Cardiac septum (tissue), 1 donor: Measurements from ENCODE around the gene HOXA6. TPM values are rescaled to one million over a fixed set of nuclear protein-coding genes. Genes with fewer than 3 reads are reported as not detected.
A peak's percentile ranks its signal among the peaks of the same experiment; 100 is the strongest.

ENCODE experiments used
- DNase-seq: peaks from one replicate; pipeline ENCODE4 v3.0.0-alpha.2; 2020; ENCODE audit warnings: low spot score
- intact Hi-C: fragments of 100-400 bp; cut with DNase I; formaldehyde crosslinking; loops from one replicate; pipeline ENCODE4 v1.14.0; 2022
- total RNA-seq: library from RNA; stranded (reverse); fragmentation: NEBNext Ultra II Directional; extraction: Animal tissue kit (Norgen Biotek cat#: 25700); gene quantifications from one replicate; pipeline ENCODE4 v1.2.1, GENCODE V29; 2021
- donor health status: DM: no; HTN: no; CAD: no.

The HOXA6 gene
- total RNA-seq, 1 donor from 2014 or later, result not detected

DNA sequence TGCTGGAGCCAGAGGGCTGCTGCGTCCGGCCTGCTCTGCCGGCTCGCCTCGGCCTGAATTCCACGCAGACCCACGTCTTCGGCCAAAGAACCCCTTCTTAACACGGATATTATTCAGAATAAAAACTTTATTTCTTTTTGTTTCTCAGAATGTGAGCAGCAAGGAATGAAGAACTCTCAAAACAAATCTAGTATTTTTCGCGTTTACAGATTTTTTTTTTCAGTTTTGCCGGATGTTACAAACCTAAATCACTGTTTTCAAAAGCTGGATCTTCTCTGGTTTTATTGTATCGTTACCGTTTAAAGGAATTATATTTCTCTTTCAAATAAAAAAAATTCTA, 40.7 kb downstream of the HOXA6 start:
- DNase-seq, result no peak
- intact Hi-C loops, result loop anchor here (10.0 kb wide), 1 partner anchor 902 kb away; the partner anchor contains the start of genes CBX3 and HNRNPA2B1

DNA sequence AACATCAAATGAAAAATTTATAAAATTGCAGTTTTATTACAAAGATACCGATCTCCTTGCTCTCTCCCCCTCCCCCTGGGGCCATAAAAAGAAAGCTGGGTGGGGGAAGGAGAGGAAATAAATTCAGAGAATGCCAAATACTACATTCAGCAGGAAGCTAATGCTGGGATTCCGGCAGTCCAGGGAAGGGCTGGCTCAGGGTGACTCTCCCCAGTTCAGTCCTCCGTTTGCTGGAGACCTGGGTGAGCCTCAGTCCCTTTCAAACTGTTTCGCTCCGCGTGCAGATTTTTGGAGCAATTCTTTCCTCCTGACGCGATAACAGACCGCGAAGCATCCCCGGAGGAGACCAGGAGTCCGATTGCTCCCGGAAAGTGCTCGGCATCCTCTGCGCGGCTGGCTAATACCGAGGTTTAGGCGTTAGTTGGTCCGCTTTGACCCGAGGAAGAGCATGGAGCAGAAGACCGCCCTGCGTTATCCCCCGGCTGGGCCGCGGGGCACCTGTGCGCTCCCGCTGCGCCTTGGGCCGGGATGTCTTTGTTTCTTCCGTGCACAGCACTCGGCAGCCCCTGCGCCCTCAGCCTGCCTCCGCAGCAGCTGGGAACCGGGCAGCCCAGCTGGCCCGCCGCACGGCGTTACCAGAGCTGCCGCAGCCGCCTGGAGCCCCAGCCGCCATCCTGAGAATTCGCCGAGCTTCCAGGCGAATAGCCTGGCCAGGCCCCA, 41.2 kb downstream of the HOXA6 start:
- peak; percentile 74 for DNase-seq
- intact Hi-C loops, result loop anchor here (10.0 kb wide), 1 partner anchor 902 kb away; the partner anchor contains the start of genes CBX3 and HNRNPA2B1

DNA sequence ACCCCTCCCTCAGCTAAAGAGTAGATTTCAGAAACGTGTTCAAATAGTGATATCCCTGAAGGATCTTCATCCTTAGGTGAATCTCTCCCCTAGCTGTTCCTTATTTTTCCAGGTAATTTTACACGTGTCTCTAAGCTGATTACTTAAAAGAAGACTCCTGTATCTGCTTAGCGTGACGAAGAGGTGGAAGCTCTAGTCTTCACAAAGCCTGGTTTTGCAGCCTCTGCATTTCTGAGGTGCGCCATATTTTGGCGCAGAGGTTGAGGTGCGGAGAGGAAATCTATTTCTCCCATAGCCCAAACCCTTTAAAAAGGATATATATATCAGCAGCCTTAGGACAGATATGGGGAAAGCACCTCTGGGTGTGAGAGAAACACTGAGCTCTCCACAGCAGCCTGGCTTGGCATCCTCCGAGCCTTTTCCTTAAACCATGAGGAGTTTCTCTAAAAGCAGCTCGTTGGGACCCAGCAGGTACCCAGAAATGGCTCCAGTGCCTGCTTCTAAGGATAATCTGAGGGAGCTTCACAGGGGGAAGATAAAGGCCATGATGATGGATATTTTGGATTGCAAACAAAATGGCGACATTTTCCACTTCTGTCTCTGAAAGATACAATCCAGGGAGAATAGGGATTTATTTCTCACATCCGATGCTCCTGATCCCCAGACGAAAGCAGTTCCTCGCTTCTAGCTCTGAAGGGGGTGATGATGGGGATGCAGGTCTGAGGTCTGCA, 42.1 kb downstream of the HOXA6 start:
- intact Hi-C loops, result loop anchor here (10.0 kb wide), 1 partner anchor 901 kb away; the partner anchor contains the start of genes CBX3 and HNRNPA2B1
- DNase-seq, result no peak

DNA sequence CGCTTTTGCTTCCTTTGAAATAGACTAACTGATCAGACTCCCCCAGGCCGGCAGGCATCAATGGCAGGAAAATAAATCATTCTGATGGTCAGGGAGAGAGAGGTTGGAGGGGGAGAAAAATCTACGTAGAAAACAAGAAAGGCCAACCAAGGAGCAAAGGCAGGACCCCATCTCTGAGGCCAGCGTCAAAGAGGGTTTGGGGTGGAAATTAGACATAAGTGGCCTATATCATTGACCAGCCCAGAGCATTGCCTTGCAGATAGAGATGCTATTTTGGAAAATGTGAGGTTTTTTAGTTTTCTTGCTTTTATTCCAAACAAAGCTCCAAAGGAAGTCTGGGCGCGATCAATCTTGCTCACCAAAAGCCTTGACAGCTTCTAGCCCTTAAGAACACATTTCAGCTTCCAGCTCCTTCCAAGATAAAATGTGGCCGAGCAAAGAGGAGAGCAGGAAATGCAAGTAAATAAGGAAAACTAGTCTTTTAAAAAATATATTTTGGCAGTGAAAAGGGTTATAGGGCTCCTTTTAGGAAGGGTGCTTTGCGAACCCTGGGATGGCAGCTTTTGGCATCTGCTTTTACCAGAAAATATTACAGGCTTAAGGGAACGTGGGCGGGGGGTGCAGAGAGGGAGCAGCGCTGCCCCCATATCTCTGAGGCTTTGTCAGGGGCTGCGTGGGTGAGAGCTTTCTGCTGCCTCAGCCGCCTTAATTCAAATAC, 43.1 kb downstream of the HOXA6 start:
- intact Hi-C loops, result loop anchor here (10.0 kb wide), 1 partner anchor 900 kb away; the partner anchor contains the start of genes CBX3 and HNRNPA2B1
- DNase-seq, result no peak

DNA sequence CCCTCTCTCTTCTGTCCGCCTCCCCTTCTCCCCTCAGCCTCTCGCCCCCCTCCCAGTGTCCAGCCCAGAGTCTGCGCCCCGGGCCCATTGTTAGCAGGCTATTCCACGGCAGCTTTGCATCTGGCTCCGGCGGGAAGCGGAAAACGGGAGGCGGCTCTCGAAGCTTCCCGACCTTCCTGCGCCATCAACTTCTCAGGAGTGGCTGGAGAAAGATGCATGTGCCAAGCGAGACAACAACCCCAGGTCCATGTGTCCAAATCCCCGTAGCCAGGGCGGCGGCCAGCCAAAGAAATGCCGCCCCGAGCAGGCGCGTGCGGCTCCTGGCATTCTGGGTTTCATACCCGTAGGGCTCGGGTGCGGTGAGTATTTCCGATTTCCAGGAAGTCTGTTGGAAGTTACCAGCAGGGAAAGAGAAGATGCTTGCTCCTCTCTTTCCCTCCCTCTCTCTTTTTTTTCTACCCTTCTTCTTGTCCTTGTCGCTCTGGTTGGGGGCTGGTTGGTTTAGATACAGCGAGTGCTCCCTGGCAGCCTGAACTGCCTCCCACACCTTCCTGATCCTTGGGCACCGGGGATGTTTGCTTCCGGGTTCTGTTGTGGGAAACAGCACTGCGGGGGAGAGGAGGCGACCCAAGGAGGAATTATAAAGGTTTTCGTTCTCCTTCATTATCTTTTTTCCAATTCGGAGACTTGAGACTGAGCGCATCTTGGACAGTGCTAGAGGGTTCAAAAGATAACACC, 43.9 kb downstream of the HOXA6 start:
- intact Hi-C loops, result loop anchor here (10.0 kb wide), 1 partner anchor 899 kb away; the partner anchor contains the start of genes CBX3 and HNRNPA2B1
- DNase-seq, result no peak

DNA sequence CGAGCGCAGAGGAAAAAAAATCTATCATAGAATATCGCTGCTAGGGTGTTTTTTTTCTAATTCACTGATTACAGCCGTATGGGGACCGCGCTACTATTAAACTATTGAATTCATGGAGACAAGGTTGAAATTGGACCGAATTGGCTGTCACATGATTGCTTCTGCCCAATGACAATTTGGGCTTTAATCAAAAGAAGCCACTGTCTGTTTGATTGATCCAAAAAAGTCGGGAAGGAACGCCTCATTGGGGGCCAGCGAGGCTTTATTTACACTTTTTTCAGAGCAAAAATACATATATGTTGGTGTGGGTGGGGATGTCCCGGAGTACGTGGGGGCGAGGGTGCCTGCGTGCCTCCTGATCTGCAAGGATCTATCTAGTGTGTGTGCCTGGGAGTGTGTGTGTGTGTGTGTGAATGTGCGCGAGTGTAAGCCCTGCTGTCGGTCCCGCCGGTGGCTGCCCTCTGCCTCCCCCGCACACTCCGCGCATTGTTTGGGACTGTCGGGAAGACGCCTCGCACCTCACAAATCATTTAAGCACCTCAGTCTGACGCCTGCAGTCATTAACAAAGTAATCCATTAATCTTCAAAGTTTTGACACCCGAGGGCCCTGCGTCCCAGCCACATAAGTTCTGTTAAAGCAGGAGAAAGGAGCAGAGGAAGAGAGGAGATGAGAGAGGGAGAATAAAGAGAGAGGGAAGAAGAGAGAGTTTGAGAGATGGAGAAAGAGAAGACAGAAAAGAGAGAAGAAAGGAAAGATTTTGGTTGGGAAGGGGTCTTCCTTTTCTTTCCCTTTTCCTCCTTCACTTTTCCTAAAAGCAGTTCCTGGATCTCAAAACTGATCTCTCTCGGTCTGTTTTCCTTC, 44.8 kb downstream of the HOXA6 start, which contains the start of gene HOXA2:
Gene HOXA2 (minus strand): TSS at position 103 of the 862 bp plus-strand sequence. CDS start 183 bp downstream, outside the sequence.
- DNase-seq, result no peak
- intact Hi-C loops, result loop anchor here (10.0 kb wide), 1 partner anchor 898 kb away; the partner anchor contains the start of genes CBX3 and HNRNPA2B1

DNA sequence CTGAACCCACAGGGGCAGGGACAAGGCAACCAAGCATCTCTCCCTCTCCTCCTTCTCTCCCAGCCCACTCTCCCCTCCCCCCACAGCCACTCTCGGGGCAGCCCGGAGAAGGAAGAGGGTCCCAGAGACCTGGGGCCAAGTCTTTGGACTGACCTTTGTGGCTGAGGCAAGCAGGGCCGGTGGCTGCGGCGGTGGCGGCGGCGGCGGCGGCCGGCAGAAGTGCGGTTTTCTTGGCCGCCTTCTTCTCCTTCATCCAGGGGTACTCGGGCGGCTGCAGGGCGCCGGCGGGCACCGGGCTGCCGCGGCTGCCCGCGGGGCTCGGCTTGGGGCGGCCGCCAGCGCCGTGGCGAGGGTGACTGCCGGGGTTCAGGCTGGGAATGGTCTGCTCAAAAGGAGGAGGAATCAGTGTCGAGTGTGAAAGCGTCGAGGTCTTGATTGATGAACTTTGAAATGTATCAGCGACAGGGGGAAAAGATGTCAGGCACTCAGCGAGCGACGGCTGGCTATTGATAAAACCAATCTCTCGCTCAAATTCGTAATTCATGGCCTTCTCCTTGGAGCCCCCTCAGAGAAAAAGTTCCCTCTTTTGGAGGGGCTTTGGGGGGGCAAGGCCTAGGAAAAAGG, 45.5 kb downstream of the HOXA6 start:
- no peak for DNase-seq
- intact Hi-C loops, result loop anchor here (10.0 kb wide), 1 partner anchor 897 kb away; the partner anchor contains the start of genes CBX3 and HNRNPA2B1

DNA sequence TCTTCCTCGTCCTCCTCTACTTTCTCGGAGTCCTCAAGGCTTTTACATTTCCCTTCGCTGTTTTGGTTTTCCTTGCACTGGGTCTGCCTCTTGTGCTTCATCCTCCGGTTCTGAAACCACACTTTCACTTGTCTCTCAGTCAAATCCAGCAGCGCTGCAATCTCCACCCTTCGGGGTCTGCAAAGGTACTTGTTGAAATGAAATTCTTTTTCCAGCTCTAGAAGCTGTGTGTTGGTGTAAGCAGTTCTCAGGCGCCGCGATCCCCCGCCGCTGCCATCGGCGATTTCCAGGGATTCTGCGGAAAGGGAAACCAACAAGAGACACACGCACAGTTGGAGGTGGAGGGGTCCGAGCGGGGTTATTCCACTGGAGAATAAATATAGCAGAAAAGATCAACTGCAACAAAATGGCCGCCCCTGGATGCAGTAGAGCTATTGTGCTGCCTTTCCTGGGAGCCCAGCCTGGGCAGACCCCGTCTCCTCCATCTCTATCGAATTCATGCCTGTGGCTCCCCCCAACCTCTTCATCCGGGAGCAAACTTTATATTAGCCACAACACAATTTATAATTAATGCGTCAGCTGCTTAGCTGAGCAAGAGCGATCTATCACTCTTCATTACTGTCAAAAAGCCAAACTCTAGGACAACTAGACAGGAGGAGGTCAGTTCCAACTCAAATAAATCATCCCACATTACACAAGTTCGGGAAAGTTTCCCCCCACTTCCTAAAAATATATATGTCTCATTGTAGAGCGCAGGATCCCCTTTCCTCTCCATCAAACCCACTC, 46.2 kb downstream of the HOXA6 start:
- intact Hi-C loops, result loop anchor here (10.0 kb wide), 1 partner anchor 897 kb away; the partner anchor contains the start of genes CBX3 and HNRNPA2B1
- DNase-seq, result no peak

DNA sequence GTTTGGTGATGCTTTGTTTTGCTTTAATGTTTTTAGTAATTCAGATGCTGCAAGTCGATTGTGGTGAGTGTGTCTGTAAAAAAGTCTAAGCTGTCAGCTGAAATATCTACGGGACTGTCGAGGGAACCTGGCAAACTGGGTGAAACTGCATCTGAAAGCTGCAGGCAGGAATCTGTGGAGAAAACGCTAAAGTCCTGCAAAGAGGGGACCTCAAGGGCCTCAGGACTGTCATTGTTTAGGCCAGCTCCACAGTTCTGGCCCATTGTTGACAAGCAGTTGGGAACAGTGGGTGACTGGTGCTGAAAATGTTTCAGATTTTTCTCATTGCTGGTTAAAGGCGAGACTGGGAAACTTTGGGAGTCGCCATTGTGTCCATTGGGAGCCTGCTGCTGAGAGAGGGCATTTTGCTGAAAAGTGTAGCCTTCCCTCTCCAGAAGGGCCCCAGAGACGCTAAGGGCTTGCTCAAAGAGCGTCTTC, 46.8 kb downstream of the HOXA6 start:
- intact Hi-C loops, result loop anchor here (10.0 kb wide), 1 partner anchor 896 kb away; the partner anchor contains the start of genes CBX3 and HNRNPA2B1

DNA sequence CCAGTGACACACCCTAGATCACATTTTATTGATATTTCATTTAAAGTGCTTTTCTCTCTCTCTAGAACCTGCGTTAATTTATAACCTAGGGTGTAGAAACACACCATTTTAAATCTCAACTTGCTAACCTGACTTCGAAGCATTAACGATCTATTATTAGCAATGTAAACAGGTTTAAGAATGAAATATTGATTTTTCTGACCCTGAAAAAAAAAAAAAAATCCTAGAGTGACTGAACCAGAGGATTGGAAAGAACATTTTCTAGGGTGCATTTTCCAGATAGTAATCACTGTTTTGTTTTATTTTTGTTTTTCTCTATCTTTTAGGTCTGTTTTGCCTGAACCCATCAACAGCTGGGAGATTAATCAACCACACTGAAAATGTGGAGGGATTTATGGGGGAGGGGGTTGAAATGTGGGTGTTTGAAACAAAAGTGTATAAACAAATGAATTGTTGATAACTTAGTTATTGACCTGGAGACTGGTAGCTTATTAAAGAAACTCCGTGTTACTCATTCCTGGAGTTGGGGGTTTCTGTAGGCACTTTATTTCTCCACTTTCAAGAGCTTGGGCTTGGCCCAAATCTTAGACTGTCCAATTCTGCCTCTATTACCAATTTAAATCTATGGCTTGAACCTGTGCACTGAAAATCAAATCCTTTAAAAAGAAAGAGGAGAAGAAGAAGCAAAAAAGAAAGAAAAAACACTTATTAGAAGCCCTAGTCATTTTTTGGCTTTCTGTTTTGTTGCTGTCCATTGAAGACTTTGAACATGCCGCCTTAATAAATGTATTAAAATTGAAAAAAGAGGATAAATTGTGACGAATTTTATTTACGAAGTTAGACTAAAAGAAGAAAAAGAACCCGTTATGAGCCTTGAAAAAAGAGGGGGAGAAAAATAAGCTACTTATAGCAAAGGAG, 47.9 kb downstream of the HOXA6 start:
- intact Hi-C loops, result loop anchor here (10.0 kb wide), 1 partner anchor 895 kb away; the partner anchor contains the start of genes CBX3 and HNRNPA2B1
- no peak for DNase-seq

More for the DNA sequence above, 46.8 kb downstream of the HOXA6 start:
- no peak for DNase-seq

DNA sequence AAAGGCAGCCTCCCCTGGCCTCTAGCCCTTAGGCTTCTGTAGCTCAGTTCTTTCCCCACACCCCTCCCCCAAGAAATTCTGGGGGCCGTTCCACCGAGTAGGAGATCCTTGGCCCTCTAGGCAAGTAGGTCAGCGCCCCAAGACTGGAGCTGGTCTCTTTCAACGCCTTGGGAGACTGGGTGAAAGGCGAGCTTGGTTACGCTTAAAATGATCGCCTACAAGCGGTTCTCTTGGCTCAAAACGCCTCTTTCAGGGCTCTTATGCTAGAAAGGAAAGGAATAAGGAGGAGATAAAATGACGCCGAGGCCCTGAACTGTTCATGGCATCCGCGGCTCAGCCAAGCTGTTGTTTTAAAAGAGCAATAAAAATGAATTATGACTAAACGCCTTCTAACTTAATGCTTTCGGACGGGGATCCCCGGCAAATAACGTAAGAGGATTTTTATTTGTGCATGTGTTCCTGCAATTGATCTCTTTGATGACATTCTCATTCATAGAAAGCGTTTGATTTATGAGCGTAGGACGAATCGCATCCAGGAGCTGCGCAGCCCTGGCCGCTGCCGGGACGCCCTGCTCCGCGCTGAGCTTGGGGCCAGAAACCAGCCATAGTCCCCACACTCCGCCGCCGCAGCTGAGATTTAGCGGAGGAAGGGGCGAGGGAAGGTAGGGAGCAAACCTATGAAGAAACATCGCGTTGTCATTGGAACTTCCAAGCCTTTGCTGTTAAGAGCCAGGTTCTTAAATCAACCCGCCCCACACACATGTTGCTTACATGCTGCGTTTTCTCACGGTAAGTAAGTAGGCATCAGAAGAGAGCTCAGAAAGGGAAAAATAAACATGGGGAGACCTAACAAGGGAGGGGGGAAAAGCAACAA, 48.8 kb downstream of the HOXA6 start:
- intact Hi-C loops, result no loop called here
- no peak for DNase-seq

DNA sequence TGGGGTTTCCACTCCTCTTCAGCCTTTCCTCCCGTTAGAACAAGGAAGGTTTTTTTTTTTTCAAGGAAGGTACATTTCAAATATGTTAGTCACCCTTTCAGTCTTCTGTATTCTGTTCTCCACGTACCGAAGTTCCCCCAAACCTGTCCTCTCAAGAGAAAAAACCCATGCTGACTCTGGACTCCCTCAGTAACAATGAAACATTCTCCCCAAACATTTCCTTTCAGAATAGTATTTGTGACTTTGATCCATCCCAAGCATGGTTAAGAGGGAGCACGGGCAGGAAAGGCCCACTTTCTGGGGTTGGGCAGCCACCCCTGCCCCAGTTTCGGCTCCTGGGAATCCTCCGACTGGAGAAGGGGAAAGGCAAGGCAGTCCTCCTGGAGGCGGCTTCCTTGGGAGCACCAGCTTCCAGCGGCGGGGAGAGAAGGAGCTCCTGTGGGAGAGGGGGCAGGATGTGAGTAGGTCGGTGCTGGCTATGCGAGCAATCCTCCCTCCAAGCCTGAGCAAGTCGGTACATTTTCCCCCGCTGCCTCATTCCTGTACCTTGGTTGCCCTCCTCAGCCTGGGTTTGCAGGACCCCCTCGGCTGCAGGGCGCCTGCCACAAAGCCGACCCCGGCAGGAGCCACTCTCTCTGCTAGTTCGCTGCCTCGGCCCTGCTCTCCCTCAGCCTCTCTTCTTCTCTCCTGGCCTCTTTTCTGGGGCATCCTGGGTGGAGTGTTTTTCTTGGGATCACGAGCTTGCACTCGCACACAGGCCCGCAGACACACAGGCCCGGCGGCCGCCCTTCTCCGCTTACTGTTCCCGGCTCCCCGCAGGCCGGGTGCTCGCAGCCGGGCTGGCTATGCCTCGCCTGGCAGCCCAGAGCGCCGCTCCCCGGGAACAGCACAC, 49.6 kb downstream of the HOXA6 start:
- intact Hi-C loops, result no loop called here
- no peak for DNase-seq

DNA sequence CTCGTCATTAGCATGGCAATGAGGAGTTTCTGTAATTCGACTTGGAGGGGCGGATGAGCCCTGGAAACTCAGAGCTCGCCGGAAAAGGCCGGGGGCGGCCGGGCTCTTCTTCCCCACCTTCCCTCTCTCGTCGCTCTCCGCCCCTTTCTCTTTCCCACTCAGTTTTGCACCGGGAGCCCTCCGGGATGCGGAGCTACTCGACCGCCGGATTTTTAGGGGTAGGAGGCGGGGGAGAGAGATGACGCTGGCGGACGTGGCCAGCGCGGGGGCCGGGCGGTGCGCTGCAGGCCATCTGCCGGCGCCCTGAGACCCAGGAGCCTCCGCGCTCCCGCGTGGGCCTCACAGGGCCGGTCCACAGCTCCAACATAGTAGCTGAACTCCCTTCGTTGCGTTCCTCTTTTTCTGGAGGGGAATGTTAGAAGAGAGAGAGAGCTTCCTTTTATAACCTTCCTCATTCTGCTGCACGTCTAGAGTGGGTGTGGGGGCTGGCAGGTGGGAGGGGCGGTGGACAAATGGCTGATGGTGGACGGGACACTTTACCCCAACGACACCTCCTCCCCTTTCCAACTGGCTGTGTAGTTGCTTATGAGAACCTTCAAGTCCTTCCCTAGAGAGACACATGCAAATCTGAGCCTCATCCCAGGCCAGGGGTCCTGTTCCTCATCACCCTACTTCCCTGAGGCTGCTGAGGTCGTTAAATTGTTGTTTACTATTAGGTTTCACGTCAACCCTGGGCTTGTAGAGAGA, 50.6 kb downstream of the HOXA6 start:
- intact Hi-C loops, result no loop called here
- DNase-seq, result no peak
